Skeletal muscle tissue (tissue), 4 donors: ENCODE data around the gene ACSM3. TPM values are rescaled to one million over a fixed set of nuclear protein-coding genes. Genes with fewer than 3 reads are reported as not detected.

ENCODE experiments used
- H3K27ac ChIP-seq: one replicate; pipeline ENCODE4 v1.7.0; 2013; ENCODE audit warnings: mild to moderate bottlenecking, low read depth, low read length, inconsistent platforms
- H3K27me3 ChIP-seq, 3 donors: one replicate each; pipeline ENCODE4 v1.7.0; 2013; ENCODE audit warnings: low read length in 3 of 3; ENCODE audit not compliant: control insufficient read depth in 3 of 3, insufficient read depth in 3 of 3
- H3K36me3 ChIP-seq, 3 donors: one replicate each; pipeline ENCODE4 v1.7.0; 2013; ENCODE audit warnings: low read length in 3 of 3; ENCODE audit not compliant: control insufficient read depth in 3 of 3, insufficient read depth in 3 of 3
- H3K4me1 ChIP-seq, 3 donors: one replicate each; pipeline ENCODE4 v1.7.0; 2013; ENCODE audit warnings: low read length in 3 of 3, mild to moderate bottlenecking in 3 of 3; ENCODE audit not compliant: control insufficient read depth in 3 of 3, insufficient read depth in 3 of 3
- H3K4me3 ChIP-seq, 3 donors: one replicate each; pipeline ENCODE4 v1.7.0; 2013; ENCODE audit warnings: low read length in 3 of 3
- H3K9ac ChIP-seq, 3 donors: one replicate each; pipeline ENCODE4 v1.7.0; 2013; ENCODE audit warnings: low read length in 3 of 3, mild to moderate bottlenecking in 3 of 3, moderate library complexity in 2 of 3, low read depth in 1 of 3
- H3K9me3 ChIP-seq, 3 donors: one replicate each; pipeline ENCODE4 v1.7.0; 2013; ENCODE audit warnings: low read length in 3 of 3; ENCODE audit not compliant: control insufficient read depth in 3 of 3
- total RNA-seq: library from RNA; depleted of rRNA; stranded (reverse); fragments of >200 nt; gene quantifications from one replicate; pipeline ENCODE4 v1.2.3, GENCODE V29; 2014
- donor health status: Osteomylitis.

The ACSM3 gene
- total RNA-seq, 1 donor from 2014 or later, result 2.6 TPM

- no peaks in the 10 kb centered on the region for H3K36me3 ChIP-seq
- no peak overlapping the region for H3K9ac ChIP-seq
- no peak overlapping the region for H3K27ac ChIP-seq
- no peaks in the 10 kb centered on the region for H3K9me3 ChIP-seq
- H3K4me3 ChIP-seq, result no peak overlapping the region
- no peaks in the 10 kb centered on the region for H3K4me1 ChIP-seq
- H3K27me3 ChIP-seq, result no peaks in the 10 kb centered on the region
These were observed 55.2 kb downstream of the ACSM3 start for GRCh38 chr16:20818929-20819585.

GRCh38 chr16:20821682-20822081 is 57.9 kb downstream of the ACSM3 start:
- Histone ChIP-seq H3K4me3 (no peak overlapping the region), H3K9me3 (no peaks in the 10 kb centered on the region), H3K9ac (no peak overlapping the region), H3K36me3 (peaks cover 0 to 6% (median 0%) of the 10 kb centered on the region in 3 donors), H3K27ac (no peak overlapping the region), H3K27me3 (no peaks in the 10 kb centered on the region), H3K4me1 (no peaks in the 10 kb centered on the region)

GRCh38 chr16:20822521-20823325 is 58.9 kb downstream of the ACSM3 start:
- H3K9ac ChIP-seq, result no peak overlapping the region
- no peak overlapping the region for H3K4me3 ChIP-seq
- H3K27me3 ChIP-seq, result no peaks in the 10 kb centered on the region
- peaks cover 0 to 6% (median 0%) of the 10 kb centered on the region in 3 donors for H3K36me3 ChIP-seq
- H3K9me3 ChIP-seq, result no peaks in the 10 kb centered on the region
- no peak overlapping the region for H3K27ac ChIP-seq
- no peaks in the 10 kb centered on the region for H3K4me1 ChIP-seq

- Histone ChIP-seq H3K27ac (no peak overlapping the region), H3K9ac (no peak overlapping the region), H3K27me3 (no peaks in the 10 kb centered on the region), H3K4me3 (no peak overlapping the region), H3K4me1 (no peaks in the 10 kb centered on the region), H3K36me3 (peaks cover 0 to 6% (median 0%) of the 10 kb centered on the region in 3 donors), H3K9me3 (no peaks in the 10 kb centered on the region)
These were observed 62.3 kb downstream of the ACSM3 start for GRCh38 chr16:20826039-20826566.

- H3K4me1 ChIP-seq, result no peaks in the 10 kb centered on the region
- no peaks in the 10 kb centered on the region for H3K27me3 ChIP-seq
- peaks cover 0 to 8% (median 0%) of the 10 kb centered on the region in 3 donors for H3K36me3 ChIP-seq
- no peak overlapping the region for H3K9ac ChIP-seq
- H3K9me3 ChIP-seq, result no peaks in the 10 kb centered on the region
- no peak overlapping the region for H3K27ac ChIP-seq
- H3K4me3 ChIP-seq, result no peak overlapping the region
These were observed 65.7 kb downstream of the ACSM3 start for GRCh38 chr16:20829536-20829935.

- peaks cover 0 to 8% (median 0%) of the 10 kb centered on the region in 3 donors for H3K36me3 ChIP-seq
- H3K4me3 ChIP-seq, result no peak overlapping the region
- no peaks in the 10 kb centered on the region for H3K9me3 ChIP-seq
- no peak overlapping the region for H3K9ac ChIP-seq
- H3K27me3 ChIP-seq, result no peaks in the 10 kb centered on the region
- no peaks in the 10 kb centered on the region for H3K4me1 ChIP-seq
- H3K27ac ChIP-seq, result no peak overlapping the region
These were observed 66.6 kb downstream of the ACSM3 start for GRCh38 chr16:20830372-20830771.

GRCh38 chr16:20833086-20833485 is 69.3 kb downstream of the ACSM3 start:
- Histone ChIP-seq H3K9ac (no peak overlapping the region), H3K4me1 (no peaks in the 10 kb centered on the region), H3K4me3 (no peak overlapping the region), H3K27me3 (no peaks in the 10 kb centered on the region), H3K9me3 (no peaks in the 10 kb centered on the region), H3K27ac (no peak overlapping the region), H3K36me3 (peaks cover 0 to 2% (median 0%) of the 10 kb centered on the region in 3 donors)

- Histone ChIP-seq H3K4me3 (no peak overlapping the region), H3K4me1 (no peaks in the 10 kb centered on the region), H3K27me3 (no peaks in the 10 kb centered on the region), H3K9ac (no peak overlapping the region), H3K27ac (no peak overlapping the region), H3K36me3 (no peaks in the 10 kb centered on the region), H3K9me3 (no peaks in the 10 kb centered on the region)
These were observed 74.4 kb downstream of the ACSM3 start for GRCh38 chr16:20838240-20838639.

GRCh38 chr16:20839504-20839903 is 75.7 kb downstream of the ACSM3 start:
- H3K27ac ChIP-seq, result no peak overlapping the region
- no peak overlapping the region for H3K4me3 ChIP-seq
- H3K9ac ChIP-seq, result no peak overlapping the region
- H3K36me3 ChIP-seq, result no peaks in the 10 kb centered on the region
- H3K4me1 ChIP-seq, result no peaks in the 10 kb centered on the region
- no peaks in the 10 kb centered on the region for H3K9me3 ChIP-seq
- no peaks in the 10 kb centered on the region for H3K27me3 ChIP-seq

- no peak overlapping the region for H3K27ac ChIP-seq
- H3K9me3 ChIP-seq, result no peaks in the 10 kb centered on the region
- no peak overlapping the region for H3K9ac ChIP-seq
- no peaks in the 10 kb centered on the region for H3K36me3 ChIP-seq
- peaks cover 9 to 18% (median 11%) of the 10 kb centered on the region in 3 donors for H3K4me1 ChIP-seq
- no peak overlapping the region for H3K4me3 ChIP-seq
- no peaks in the 10 kb centered on the region for H3K27me3 ChIP-seq
These were observed 80.2 kb downstream of the ACSM3 start for GRCh38 chr16:20844054-20844453.
